ENCODE data around the gene CAMSAP1. TPM values are rescaled to one million over a fixed set of nuclear protein-coding genes. Genes with fewer than 3 reads are reported as not detected.
A peak's percentile ranks its signal among the peaks of the same experiment; 100 is the strongest.

The CAMSAP1 gene
- total RNA-seq, 1 donor from 2014 or later: 35.5 TPM

GRCh38 chr9:135821116-135821515, 86.2 kb downstream of the CAMSAP1 start:
- Mint-ChIP-seq H3K4me3 (ENCODE audit: unreplicated experiment) (no peak overlapping the region), H3K27ac (ENCODE audit: unreplicated experiment) (no peak overlapping the region), H3K4me1 (ENCODE audit: low read depth) (no peaks in the 10 kb centered on the region), H3K27me3 (ENCODE audit: low read depth) (no peaks in the 10 kb centered on the region), H3K9me3 (ENCODE audit: low read depth) (no peaks in the 10 kb centered on the region), H3K36me3 (ENCODE audit: low read depth) (peaks cover 43% of the 10 kb centered on the region)
- DNase-seq (ENCODE audit: low spot score): peak; percentile 82
- no peak for TF ChIP-seq CTCF (IDR thresholded peaks at IDR 0.05)

- Mint-ChIP-seq H3K9me3 (ENCODE audit: low read depth) (no peaks in the 10 kb centered on the region), H3K27ac (ENCODE audit: unreplicated experiment) (no peak overlapping the region), H3K4me3 (ENCODE audit: unreplicated experiment) (no peak overlapping the region), H3K36me3 (ENCODE audit: low read depth) (peaks cover 42% of the 10 kb centered on the region), H3K27me3 (ENCODE audit: low read depth) (no peaks in the 10 kb centered on the region), H3K4me1 (ENCODE audit: low read depth) (peaks cover 3% of the 10 kb centered on the region)
- DNase-seq (ENCODE audit: low spot score): peak; percentile 72
- no peak for TF ChIP-seq CTCF (IDR thresholded peaks at IDR 0.05)
These were observed 86.7 kb downstream of the CAMSAP1 start for GRCh38 chr9:135820661-135821060.

GRCh38 chr9:135819905-135820304, 87.4 kb downstream of the CAMSAP1 start:
- peak; percentile 30 for TF ChIP-seq CTCF (IDR thresholded peaks at IDR 0.05)
- Mint-ChIP-seq H3K4me1 (ENCODE audit: low read depth) (peaks cover 3% of the 10 kb centered on the region), H3K27ac (ENCODE audit: unreplicated experiment) (no peak overlapping the region), H3K4me3 (ENCODE audit: unreplicated experiment) (no peak overlapping the region), H3K36me3 (ENCODE audit: low read depth) (peaks cover 40% of the 10 kb centered on the region), H3K27me3 (ENCODE audit: low read depth) (no peaks in the 10 kb centered on the region), H3K9me3 (ENCODE audit: low read depth) (no peaks in the 10 kb centered on the region)
- DNase-seq (ENCODE audit: low spot score): peak; percentile 44

- no peak for TF ChIP-seq CTCF (IDR thresholded peaks at IDR 0.05)
- Mint-ChIP-seq H3K4me3 (ENCODE audit: unreplicated experiment) (no peak overlapping the region), H3K36me3 (ENCODE audit: low read depth) (peaks cover 45% of the 10 kb centered on the region), H3K4me1 (ENCODE audit: low read depth) (peaks cover 3% of the 10 kb centered on the region), H3K27me3 (ENCODE audit: low read depth) (no peaks in the 10 kb centered on the region), H3K9me3 (ENCODE audit: low read depth) (no peaks in the 10 kb centered on the region), H3K27ac (ENCODE audit: unreplicated experiment) (no peak overlapping the region)
- DNase-seq (ENCODE audit: low spot score): no peak
These were observed 88.4 kb downstream of the CAMSAP1 start for GRCh38 chr9:135818718-135819475.

- peak; percentile 92 for DNase-seq (ENCODE audit: low spot score)
- H3K4me1 Mint-ChIP-seq (ENCODE audit: low read depth): peaks cover 3% of the 10 kb centered on the region
- H3K4me3 Mint-ChIP-seq (ENCODE audit: unreplicated experiment): no peak overlapping the region
- H3K27ac Mint-ChIP-seq (ENCODE audit: unreplicated experiment): no peak overlapping the region
- TF ChIP-seq CTCF (IDR thresholded peaks at IDR 0.05): no peak
- H3K27me3 Mint-ChIP-seq (ENCODE audit: low read depth): no peaks in the 10 kb centered on the region
- H3K36me3 Mint-ChIP-seq (ENCODE audit: low read depth): peaks cover 44% of the 10 kb centered on the region
- no peaks in the 10 kb centered on the region for H3K9me3 Mint-ChIP-seq (ENCODE audit: low read depth)
These were observed 89.2 kb downstream of the CAMSAP1 start for GRCh38 chr9:135817951-135818717.
